Cardiac muscle cell (in vitro differentiated cells and primary cell): ENCODE data around the gene AOPEP. TPM values are rescaled to one million over a fixed set of nuclear protein-coding genes. Genes with fewer than 3 reads are reported as not detected.

Experiments
- DNase-seq, 2 donors: peaks; one replicate each; pipeline versions ENCODE4 v3.0.0 to v3.0.0-alpha.2; 2010 to 2017; ENCODE audit warnings: low read depth in 1 of 2, low spot score in 1 of 2
- H3K27ac ChIP-seq: fragments of 200-600 bp; sonication (generic); 2 replicates; pipeline ENCODE4 v1.5.1; 2016
- H3K27me3 ChIP-seq: fragments of 200-600 bp; sonication (generic); 2 replicates; pipeline ENCODE4 v1.6.0; 2016; ENCODE audit warnings: control low read depth
- H3K36me3 ChIP-seq: fragments of 200-600 bp; sonication (generic); 2 replicates; pipeline ENCODE4 v1.5.1; 2016; ENCODE audit warnings: control low read depth
- H3K4me1 ChIP-seq: fragments of 200-600 bp; sonication (generic); 2 replicates; pipeline ENCODE4 v1.8.1; 2017; ENCODE audit warnings: low read depth, mild to moderate bottlenecking, mixed run types
- H3K4me3 ChIP-seq: fragments of 200-600 bp; sonication (generic); 2 replicates; pipeline ENCODE4 v1.5.1; 2016; ENCODE audit warnings: mild to moderate bottlenecking
- H3K9me3 ChIP-seq: fragments of 200-600 bp; sonication (generic); 2 replicates; pipeline ENCODE4 v1.5.1; 2017; ENCODE audit warnings: low read depth, mild to moderate bottlenecking, control low read depth
- polyA plus RNA-seq: library from polyadenylated mRNA; unstranded; fragments of >200 nt; fragmentation: Nextera tagmentation; extraction: Ambion mirVana; gene quantifications from 2 replicates; pipeline ENCODE4 v1.2.1, GENCODE V29; 2016
- total RNA-seq: library from RNA; depleted of rRNA; stranded (reverse); fragments of >200 nt; gene quantifications from 2 replicates; pipeline ENCODE4 v1.2.3, GENCODE V29; 2016
- TF ChIP-seq, protein P1 (sequence below): IDR thresholded peaks from 2 replicates; pipeline ENCODE4 v1.5.1; 2012; ENCODE audit warnings: low read depth, mild to moderate bottlenecking, low read length

Gene AOPEP
- total and polyA plus RNA-seq, 2 experiments from 2014 or later, result 46.8 to 88.7 TPM

DNA sequence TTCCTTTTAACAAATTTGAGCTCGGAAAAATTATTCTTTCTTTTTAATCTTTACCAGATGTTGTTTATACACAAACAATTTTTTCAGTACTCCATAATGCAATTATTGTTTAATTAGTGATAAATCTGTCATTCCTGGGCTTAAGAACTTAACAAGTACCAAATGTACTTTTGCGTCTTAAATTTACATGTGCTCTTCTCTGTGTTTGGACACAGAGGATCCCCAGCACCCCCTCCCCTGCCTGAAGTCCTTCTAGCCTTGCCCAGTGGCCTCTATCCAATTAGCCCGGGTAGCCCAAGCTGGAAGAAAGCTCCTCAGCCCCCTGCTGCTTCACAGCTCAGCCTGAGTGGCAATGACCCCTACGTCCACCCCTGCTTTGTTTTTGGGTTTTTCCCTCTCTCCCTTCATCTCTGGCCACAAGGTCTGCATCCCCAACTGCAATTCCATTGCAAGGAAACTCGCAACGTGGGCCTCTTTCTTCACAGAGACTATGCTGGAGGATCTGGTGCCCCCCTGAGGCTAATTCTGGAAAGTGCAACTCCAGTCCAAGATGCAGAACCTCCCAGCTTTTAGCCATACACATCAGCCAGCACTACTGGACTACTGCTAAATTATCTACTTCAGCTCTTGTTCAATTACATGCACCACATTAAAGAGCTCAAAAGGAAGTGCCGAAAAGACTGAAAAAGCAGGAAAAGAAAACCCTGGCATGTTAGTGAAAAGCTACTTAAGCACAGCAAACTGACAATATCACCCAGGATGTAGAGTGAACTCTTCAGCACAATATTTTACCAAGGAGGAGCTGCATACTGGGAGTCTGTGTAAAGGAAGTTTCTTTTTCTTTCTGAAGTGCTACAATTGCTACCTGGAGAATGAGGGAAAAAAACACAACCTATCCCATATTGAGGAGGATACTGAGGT lies 404.8 kb downstream of the AOPEP start:
- Histone ChIP-seq H3K27ac (no peak overlapping the region), H3K4me3 (no peak overlapping the region), H3K9me3 (no peaks in the 10 kb centered on the region), H3K27me3 (no peaks in the 10 kb centered on the region), H3K4me1 (no peaks in the 10 kb centered on the region), H3K36me3 (no peaks in the 10 kb centered on the region)
- DNase-seq, result peak; percentile 76 to 82
- TF ChIP-seq, protein P1, sequence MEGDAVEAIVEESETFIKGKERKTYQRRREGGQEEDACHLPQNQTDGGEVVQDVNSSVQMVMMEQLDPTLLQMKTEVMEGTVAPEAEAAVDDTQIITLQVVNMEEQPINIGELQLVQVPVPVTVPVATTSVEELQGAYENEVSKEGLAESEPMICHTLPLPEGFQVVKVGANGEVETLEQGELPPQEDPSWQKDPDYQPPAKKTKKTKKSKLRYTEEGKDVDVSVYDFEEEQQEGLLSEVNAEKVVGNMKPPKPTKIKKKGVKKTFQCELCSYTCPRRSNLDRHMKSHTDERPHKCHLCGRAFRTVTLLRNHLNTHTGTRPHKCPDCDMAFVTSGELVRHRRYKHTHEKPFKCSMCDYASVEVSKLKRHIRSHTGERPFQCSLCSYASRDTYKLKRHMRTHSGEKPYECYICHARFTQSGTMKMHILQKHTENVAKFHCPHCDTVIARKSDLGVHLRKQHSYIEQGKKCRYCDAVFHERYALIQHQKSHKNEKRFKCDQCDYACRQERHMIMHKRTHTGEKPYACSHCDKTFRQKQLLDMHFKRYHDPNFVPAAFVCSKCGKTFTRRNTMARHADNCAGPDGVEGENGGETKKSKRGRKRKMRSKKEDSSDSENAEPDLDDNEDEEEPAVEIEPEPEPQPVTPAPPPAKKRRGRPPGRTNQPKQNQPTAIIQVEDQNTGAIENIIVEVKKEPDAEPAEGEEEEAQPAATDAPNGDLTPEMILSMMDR, result peak; percentile 94

DNA sequence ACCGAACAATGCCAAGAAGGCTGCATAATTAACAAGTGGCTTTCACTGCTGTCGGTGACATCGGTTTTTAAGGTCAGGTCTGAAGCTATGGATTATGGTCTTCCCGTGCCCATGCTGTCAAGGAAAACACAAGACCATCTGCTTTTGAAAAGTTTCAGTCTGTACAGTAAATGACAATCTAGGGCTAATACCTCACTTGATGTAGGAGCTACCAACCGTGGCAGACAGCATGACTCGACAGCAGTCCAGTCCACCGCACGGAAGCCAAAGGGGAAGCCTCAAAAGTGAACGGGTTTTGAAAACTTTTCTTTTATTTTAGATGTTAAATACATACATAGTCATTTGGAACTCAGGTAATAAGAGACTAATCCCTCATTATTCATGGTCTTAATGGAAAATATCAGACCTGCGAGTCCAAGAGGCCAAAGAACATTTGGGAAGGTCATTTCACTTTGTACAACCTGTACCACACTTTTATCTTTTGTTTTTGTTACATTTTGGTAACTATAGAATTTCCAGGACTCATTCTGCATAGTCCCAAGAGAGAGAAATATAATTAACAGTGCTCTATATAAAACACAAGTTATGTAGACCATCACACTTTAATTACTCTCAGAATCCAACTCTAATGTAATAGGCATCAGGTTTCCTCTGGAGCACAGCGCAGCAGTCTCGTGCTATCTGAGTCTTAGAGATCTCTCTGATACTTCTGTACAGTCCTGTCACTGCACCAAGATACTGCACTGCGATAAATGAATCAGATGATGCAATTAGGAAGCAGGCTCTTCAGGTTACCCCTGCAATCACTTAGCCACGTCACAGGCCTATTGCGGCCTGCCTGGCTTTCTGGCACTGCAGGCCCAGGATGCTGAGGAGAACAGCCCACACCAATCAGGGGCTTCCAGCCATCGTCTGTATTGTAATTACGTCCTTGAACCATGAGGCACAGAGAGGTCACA lies 406.1 kb downstream of the AOPEP start:
- H3K27me3 ChIP-seq, result no peaks in the 10 kb centered on the region
- no peaks in the 10 kb centered on the region for H3K36me3 ChIP-seq
- H3K4me1 ChIP-seq, result no peaks in the 10 kb centered on the region
- H3K27ac ChIP-seq, result no peak overlapping the region
- TF ChIP-seq, protein P1, result no peak
- no peak for DNase-seq
- no peak overlapping the region for H3K4me3 ChIP-seq
- H3K9me3 ChIP-seq, result no peaks in the 10 kb centered on the region

DNA sequence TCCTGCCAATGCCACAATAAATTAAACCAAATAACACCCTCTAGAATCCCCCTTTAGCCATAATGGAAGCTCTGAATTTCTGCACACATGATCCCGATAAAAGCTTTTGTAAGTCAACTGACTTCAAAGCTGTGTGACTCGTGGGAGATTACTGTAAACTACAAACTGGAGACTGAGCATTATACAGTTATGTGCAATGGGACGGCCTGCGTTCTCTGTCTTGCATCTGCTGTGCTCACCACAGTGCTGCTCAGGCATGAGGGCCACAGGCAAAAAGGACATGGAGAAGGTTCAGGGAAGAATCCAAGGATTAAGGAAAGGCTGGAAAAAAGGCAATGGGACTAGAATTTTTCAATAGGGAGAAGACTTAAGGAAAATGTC lies 406.8 kb downstream of the AOPEP start:
- no peaks in the 10 kb centered on the region for H3K4me1 ChIP-seq
- no peaks in the 10 kb centered on the region for H3K36me3 ChIP-seq
- TF ChIP-seq, protein P1, result no peak
- no peak for DNase-seq
- no peaks in the 10 kb centered on the region for H3K9me3 ChIP-seq
- H3K27me3 ChIP-seq, result no peaks in the 10 kb centered on the region
- no peak overlapping the region for H3K27ac ChIP-seq
- H3K4me3 ChIP-seq, result no peak overlapping the region

DNA sequence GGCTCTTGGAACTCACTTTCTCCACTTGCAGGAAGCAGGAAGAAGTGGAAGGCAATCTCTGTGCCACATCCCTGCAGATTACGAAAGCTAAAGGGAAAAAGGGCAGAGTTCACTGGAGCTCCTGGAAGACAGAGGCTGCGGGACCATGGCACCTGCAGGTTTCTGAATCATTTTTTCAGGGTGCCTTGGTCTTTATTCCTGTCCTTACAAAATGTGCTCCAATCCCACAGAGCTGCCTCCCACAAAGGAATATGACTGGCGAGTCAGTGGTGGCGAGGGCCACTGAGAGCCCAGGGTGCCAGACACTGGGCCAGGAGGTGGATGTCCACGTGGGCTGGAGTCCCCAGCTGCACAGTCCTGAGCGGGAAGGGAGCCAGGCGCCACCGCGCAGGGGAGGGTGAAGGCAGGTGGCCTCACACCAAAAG lies 408.0 kb downstream of the AOPEP start:
- DNase-seq, result no peak
- H3K4me1 ChIP-seq, result no peaks in the 10 kb centered on the region
- TF ChIP-seq, protein P1, result no peak

DNA sequence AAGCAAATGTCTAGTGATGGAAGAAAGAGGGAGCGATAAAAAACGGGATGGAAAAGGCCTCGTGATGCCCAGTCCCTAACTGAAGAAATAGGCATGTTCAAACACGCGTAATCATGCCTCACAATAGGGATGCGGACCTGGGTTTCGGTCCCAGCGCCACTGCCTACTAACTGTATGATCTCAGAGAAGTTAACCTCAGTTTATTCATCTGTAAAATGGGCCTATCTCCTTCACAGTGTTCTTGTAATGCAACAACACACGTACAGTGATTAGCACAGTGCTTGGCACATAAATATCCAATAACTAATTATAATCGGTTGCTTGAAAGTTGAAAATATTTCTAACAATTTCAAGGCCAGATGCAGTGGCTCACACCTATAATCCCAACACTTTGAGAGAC lies 409.3 kb downstream of the AOPEP start:
- DNase-seq, result no peak
- H3K9me3 ChIP-seq, result no peaks in the 10 kb centered on the region
- no peaks in the 10 kb centered on the region for H3K27me3 ChIP-seq
- H3K36me3 ChIP-seq, result no peaks in the 10 kb centered on the region
- H3K4me3 ChIP-seq, result no peak overlapping the region
- H3K4me1 ChIP-seq, result no peaks in the 10 kb centered on the region
- TF ChIP-seq, protein P1, result no peak
- H3K27ac ChIP-seq, result no peak overlapping the region

More for the DNA sequence above, 408.0 kb downstream of the AOPEP start:
- Histone ChIP-seq H3K9me3 (no peaks in the 10 kb centered on the region), H3K36me3 (no peaks in the 10 kb centered on the region), H3K4me3 (no peak overlapping the region), H3K27ac (no peak overlapping the region), H3K27me3 (no peaks in the 10 kb centered on the region)
